GM18861 (cell line): ENCODE measurements around the gene RCAN2.
A peak's percentile ranks its signal among the peaks of the same experiment; 100 is the strongest.

ENCODE experiments used
- ATAC-seq: cut with Tn5 transposase; IDR thresholded peaks from one replicate; pipeline ENCODE4 v1.9.1; 2021; ENCODE audit not compliant: unreplicated experiment

RCAN2 gene

GRCh38 chr6:46263707-46264086 lies 227.6 kb downstream of the RCAN2 start:
- ATAC-seq, result no peak

DNA sequence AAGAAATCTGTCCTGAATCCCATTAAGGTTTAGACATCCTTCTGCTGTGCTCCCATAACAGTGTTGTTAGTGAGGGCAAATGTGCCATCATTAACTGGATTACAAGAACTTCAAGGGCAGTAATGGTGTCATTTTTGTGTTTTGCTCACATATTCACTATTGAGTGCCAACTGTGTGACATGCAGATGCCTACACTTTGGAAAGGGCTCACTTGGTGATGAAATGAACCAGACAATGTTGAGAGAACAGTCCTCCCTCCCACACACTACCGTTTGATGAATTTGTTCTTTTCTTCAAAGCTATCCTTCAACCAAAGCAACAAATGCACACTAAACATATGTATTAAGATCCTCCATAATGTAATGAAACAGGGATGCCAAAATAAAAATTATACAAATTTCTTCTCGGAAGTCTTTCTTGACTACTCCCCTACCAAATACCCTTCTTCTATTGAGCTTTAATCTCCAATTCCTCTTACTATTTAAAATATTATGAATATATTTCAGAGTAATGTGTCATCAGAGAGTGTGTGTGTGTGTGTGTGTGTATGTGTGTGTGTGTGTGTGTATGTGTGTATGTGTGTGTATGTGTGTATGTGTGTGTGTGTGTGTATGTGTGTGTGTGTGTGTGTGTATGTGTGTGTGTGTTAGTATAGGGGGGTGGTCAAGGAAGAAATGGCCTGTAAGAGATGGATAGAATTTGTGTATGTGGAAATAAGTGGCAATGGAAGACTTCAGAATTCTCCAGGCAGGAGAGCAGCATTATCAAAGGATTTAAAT lies 228.1 kb downstream of the RCAN2 start:
- ATAC-seq, result no peak

DNA sequence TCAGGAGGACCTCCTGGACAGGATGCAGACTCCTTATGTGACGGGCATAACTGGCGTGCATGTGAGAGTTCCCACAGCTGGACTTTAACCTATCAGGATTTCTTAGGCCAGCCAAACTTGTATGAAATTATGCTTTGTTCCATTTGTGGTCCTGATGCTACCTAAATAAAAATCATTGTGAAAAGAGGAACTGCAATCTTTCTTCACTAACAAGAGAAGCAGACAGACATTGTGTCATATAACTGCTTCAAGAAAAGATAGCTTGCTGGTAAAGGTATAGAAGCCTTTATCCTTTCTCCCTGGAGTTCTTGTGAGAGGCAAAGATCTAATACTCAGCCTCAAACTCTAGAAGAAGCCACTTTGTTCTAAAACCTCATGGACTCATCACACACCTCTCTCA lies 233.0 kb downstream of the RCAN2 start:
- no peak for ATAC-seq

GRCh38 chr6:46255528-46255927 lies 235.7 kb downstream of the RCAN2 start:
- no peak for ATAC-seq

- ATAC-seq, result no peak
These were observed 236.3 kb downstream of the RCAN2 start for GRCh38 chr6:46254946-46255345.

- ATAC-seq, result no peak
These were observed 236.9 kb downstream of the RCAN2 start for GRCh38 chr6:46254331-46254730.

DNA sequence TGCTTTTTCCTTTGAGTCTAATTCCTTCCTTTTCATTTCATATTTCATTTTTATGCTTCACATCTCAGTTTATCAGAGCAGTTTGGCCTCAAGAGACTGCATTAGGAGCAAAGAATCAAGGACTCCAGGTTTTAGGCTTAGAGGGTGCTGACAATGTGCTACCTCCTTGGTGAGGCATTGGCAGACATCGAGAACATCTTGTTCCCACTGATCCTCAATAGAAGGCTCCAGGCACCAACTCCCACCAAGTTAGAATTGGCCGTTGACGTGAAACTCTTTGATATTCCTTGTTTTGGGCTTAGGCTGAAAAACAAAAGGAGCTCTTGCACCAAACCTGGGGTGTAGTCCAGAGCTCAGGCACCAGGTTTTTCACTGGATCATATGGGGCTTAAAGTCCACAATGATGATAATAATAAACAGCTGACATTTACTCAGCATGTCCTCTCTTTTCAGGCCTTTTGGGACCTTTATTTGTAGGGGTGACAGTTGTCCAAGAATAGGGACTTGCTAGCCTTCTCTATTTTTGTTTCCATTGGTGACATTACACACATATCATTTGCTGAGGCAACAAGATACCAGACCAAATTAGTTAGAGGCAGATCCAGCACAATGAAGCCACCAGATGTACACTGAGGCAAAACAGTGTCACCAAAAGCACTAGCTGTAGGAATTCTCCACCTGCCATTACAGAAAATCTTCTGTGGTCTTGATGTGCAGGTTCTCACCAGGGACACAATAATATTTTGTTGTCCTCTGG lies 239.5 kb downstream of the RCAN2 start:
- no peak for ATAC-seq

- ATAC-seq, result no peak
These were observed 243.1 kb downstream of the RCAN2 start for GRCh38 chr6:46248143-46248542.

- no peak for ATAC-seq
These were observed 244.5 kb downstream of the RCAN2 start for GRCh38 chr6:46246727-46247126.

DNA sequence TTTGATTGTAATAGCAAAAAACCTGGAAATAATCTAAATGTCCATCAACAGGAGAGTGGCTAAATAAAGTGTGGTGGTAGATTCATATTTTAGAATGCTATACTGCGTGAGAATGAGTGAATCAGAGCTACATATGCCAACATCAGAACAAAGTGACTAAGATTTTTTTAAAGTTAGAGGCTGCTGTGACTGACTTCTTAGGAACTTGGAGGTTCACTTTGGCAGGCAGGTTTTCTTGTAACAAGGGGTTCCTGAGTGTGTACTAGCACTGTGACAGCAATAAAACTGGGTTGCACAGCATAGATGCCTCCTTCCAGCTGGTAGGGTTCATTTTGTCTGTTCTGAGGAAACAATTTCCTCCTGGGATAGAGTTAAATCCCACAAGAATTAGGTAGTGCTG lies 245.2 kb downstream of the RCAN2 start:
- ATAC-seq, result no peak

- no peak for ATAC-seq
These were observed 246.6 kb downstream of the RCAN2 start for GRCh38 chr6:46244670-46245069.

DNA sequence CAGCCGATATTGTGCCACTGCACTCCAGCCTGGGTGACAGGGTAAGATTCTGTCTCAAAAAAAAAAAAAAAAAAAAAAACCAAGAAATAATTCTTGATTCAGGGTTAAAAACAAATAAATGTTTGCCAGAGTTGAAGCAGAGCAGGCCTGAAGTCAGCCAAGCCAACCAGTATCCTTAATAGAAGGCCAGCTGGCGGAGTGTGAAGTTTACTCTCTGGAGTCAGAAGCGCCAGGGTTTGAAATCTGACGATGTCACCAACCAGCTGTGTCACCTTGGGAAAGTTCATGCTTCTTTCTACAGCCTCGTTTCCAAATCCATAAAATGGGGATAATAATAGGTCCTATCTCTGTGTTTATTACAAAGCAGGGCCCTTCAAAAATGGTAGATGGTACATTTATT lies 247.5 kb downstream of the RCAN2 start:
- ATAC-seq, result no peak

- ATAC-seq, result no peak
These were observed 248.3 kb downstream of the RCAN2 start for GRCh38 chr6:46242921-46243320.

- no peak for ATAC-seq
These were observed 250.2 kb downstream of the RCAN2 start for GRCh38 chr6:46240866-46241565.

DNA sequence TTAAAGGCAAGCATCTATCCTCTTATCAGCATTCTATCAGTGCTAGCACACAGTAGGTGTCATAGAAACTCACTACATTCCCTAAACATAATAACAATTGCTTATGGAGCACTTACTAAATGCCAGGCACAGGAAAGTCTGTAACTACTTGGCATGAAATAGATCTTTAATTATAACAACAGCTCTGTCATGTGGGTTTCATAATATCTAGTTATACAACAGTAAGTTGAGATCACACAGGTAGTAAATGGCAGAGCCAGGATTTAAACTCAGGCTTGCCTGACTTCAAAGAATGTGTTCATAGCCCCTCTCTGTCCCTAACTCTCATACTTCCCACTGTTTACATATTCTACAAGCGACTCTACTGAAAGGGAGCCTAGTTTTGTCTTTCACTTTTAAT lies 254.5 kb downstream of the RCAN2 start:
- no peak for ATAC-seq

- no peak for ATAC-seq
These were observed 256.0 kb downstream of the RCAN2 start for GRCh38 chr6:46235242-46235641.

- no peak for ATAC-seq
These were observed 256.5 kb downstream of the RCAN2 start for GRCh38 chr6:46234700-46235099.

GRCh38 chr6:46234156-46234556 lies 257.1 kb downstream of the RCAN2 start:
- no peak for ATAC-seq

DNA sequence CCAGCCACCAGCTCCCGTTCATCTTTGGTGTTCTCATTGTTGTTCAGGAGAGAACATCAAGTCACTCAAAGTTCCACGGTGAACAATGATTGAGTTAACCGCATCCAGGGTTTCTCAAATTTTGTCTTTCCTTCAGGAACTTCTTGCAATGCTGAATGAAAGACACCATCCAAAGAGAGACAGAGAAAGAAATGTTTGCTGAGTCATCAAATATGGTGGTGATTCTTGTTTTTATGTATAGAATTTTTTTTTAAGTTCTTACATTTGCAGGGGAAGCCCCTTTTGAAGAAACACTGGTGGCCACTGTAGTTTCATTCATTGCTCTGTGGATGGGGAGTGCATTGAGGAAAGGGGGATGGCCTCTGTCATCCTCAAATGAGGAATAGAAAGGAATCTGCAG lies 258.1 kb downstream of the RCAN2 start:
- ATAC-seq, result no peak

GRCh38 chr6:46222286-46222685 lies 269.0 kb downstream of the RCAN2 start:
- ATAC-seq, result no peak

DNA sequence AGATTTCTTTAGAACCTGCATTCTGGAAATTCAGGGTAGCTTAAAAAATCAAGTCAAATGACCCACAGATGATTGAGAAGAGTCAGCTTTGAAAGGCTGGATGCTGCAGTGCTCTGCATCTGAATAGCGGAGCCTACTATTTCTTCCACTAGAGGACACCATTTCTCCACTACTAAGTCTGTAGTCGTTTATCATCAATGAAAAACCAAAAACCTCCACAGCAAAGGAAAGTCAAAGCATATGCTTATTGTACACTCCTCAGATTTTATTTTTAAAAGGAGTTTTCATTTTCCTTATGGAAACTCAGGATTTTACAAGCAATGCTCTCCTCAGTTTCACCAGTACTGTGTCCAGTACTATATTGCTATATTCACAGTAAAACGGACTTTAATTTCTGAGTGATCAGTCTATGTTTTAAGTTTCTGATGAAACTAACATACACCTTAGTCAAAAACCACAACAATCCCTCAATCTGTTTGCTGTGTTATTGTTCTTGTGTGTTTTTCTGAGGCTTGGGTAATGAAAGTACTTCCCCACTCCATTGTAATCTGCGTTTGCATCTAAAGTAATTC lies 269.9 kb downstream of the RCAN2 start:
- ATAC-seq, result peak; percentile 48
